ENCODE results near the gene FGFR2.

FGFR2 gene

DNA sequence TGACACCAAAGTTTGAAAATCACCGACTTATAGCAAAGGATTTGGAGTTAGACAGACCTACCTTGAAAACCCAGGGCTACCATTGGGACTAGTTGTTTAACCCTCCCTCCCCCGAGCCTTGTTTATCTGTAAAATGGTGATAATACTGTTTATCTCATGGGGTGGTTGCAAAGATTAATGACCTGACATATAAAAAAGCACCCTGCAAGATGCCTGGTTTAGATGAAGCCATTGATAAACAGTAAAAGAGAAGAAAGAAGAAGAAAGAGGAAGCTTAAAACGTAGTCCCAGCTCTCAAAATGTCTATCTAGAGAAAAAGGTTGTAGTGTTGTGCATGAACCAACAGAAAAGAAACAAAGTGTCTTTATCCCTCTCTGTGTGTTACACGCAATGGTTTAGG lies 145.7 kb downstream of the FGFR2 start:
- no peak for DNase-seq (ENCODE audit: low read depth)

DNA sequence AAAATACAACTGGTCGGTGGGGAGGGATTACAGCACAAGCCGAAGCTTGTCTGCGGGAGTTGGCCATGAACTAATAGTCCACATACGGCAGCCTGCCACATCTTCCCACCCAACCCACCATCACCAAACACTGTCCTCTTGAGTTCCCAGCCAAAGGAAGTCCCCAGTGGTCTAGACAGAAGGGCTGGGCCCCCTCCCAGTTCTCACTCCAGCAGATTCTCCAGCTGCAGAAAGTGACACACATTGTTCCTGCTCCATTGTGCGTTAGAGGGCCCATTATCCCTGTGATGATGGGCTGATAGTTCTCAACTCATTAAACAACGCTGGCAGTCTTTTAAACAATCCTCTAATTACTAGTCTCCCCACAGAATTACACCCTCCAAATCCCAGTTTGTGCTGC lies 148.0 kb downstream of the FGFR2 start:
- no peak for DNase-seq (ENCODE audit: low read depth)

DNA sequence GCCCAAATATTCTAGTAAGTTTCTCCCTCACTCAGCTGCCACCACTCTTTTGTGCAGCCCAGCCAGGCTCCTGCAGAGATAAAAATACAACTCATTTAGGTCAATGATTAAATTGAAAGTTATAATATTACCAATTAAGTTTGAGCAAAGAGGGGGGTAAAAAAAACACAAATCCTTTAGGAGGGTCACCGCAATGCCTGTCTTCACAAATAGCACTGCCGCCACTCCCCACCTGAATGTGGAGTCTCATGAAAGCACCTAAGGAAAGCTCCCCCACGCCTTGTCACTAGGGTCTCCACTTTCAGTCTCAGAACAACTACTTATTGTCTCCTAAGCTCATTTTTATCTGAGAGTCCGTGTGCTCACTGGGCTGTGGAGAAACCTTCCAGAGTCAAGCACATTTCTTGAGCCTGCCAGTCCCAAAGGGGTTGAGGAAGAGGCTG lies 148.7 kb downstream of the FGFR2 start:
- no peak for DNase-seq (ENCODE audit: low read depth)

DNA sequence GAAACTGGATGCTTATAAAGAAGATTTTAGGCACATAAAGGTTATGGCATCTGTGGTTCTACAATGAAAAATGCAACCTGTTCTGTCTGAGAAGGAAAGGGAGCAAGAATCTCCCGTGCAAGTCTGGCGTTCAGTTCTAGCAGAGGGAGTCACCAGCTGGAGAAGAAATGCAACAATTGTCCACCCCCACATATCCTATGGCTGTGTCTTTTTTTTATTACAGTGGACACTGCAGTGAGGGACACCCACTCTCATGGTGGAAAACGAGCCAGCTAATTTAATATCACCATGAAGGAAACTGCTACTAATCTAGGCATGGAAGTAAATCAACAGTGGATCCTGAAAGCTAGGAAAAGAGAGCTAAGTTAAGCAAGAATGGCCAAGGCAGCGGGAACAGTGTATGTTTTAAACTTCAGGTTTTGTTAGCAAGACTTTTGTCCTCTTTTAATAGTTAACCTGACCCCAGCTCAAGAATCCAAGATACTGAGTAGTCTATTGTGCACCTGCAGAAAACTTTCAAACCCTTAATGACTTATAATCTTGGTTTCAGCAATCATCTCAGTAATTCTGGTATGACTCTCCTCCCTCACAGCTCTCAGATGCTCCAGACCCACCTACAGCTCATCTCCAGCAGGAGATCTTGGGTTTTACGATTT lies 149.3 kb downstream of the FGFR2 start:
- no peak for DNase-seq (ENCODE audit: low read depth)

DNA sequence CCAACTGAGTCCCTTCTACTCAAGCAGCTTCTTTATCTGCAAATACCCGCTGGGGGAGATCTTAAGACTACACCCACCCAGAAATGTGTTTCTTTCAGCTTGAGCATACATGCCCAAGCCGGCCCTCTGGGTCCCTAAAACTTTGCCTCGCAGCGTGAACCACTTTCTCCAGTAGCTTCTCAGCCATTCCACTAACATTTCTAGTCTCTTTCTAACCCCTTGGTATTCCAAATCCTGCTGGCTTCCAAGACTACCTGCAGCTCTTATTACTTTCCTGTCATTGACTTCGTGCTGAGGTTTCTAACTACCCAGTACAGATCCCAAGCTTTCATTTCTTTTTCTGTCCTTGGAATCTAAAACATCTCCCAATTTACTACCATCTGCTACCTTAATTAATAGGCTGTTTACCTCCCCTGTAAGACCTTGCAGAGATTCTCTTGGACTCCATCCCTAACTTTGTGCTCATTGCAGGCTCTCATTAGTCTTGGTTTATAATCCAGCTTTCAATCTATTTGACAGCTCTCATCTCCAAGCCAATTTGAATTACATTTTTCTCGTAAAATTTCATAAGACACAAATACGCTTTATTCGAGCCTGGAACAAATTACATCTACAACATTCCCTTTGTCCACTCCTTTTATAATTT lies 153.6 kb downstream of the FGFR2 start:
- no peak for DNase-seq (ENCODE audit: low read depth)

DNA sequence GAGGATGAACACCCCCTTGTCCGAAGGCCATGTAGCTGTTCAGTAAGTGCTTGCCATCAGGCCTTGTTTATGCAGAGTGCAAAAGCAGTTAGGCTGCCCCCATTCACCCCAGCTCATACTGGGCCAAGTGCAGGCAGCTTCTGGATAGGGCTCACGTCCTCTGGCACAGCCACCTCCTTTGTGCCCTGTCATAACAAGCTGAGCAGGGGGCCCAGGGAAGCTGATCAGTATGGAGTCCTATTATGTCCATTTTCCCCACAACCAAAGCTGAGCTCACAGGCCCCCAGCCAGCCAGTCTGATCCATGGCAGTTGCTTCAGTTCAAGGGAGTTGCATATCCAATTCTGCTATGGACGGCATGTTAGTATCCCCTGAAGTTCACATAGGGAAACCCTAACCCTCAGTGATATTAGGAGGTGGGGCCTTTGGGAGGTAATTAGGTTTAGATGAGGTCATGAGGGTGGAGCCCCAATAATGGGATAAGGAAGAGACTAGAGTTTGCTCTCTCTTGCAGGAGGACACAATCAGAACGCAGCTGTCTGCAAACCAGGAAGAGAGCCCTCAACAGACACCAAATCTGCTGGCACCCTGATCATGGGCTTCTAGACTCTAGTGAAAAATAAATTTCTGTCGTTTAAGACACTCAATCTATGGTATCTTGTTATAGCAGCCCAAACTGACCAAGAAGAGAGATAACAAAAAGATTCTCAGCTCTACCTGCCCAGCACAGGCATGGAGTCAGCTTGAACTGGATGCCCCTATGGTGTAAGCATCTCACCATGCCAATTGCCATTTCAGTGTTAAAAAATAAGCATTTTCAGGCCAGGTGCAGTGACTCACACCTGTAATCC lies 155.9 kb downstream of the FGFR2 start:
- DNase-seq (ENCODE audit: low read depth) = no peak

DNA sequence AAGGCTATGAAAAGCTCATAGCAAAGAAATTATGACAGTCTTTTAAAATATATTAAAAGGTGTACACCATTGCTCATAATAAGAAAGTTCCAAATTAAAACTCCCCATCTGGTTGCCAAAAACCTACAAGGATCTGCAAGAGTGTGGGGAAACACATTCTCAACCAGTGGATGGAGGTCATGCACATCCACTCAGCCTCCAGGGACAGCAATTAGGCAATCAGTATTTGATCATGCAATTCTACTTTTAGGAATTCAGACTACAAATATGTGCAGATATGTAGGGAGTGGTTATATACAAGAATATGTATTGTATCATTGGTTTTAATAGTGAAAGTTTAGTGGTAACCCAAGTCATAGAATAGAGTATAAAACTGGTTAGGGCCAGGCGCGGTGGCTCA lies 157.8 kb downstream of the FGFR2 start:
- no peak for DNase-seq (ENCODE audit: low read depth)

DNA sequence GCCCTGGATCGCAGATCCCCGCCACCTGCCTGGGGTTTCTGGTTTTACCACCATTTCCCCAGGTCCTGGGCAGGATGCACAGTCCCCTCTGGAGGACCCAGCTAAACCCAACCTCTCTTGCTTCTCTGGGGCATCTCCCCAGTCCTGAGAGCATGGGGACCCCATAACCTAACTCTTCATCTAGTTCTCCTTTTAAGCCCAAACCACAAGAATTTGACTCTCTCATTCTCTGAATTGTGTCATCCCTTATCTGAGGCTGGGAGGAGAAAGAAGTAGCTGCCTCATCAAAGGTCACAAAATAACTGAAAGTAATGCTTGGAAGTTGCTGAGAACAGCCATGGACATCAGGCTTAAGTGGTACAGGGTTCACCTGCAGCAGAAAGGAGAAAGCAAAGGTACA lies 159.9 kb downstream of the FGFR2 start:
- DNase-seq (ENCODE audit: low read depth) = no peak

DNA sequence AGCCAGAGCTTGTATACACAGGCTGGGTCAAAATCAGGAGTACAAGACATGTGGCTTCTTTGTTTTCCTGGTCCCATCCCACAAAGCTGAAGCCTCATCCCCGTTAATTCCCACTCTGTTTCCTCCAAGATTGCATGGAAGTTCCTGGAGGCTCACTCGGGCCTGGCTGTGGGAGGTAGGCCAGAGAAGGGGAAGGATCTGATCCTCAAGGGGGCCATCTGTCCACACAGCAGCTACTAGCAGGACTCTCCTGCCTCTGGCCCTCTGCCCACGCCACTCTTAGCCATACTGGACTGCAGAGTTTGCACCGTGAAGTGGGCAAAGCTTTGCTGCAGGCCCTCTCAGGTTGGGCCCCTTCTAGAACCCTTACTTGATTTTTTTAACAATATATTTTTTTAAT lies 160.6 kb downstream of the FGFR2 start:
- no peak for DNase-seq (ENCODE audit: low read depth)

DNA sequence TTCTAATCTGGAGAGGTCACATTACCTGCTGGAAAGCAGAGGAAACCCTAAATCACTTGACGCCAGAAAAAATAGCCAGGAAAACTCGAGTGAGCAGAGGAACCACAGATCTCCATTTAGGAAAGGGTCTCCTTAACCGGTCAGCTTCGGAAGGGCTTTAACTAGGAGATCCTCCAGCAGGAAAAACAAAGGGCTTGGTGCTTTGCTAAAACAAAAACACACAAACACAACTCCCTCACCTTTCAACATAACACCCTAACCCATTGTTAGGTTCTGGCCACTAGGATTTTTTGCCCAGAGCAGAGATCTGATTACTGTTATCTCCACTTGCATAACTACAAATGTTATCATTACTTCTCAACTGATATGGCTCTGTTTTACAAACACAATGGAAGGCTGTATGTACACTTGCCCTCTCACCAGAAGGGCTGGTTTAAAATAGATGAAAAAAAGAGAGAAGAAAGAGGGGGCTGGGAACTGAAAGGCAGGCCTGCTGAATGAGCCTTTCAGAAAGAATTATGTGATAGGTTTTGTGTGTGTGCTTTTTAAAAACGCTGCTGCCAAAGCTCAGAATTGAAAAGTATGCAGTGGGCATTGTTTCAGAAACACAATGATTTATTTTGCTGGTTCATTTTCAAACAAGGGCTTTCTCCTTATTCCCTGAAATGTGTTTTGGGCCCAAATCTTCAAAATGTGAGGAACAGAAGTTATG lies 161.5 kb downstream of the FGFR2 start:
- no peak for DNase-seq (ENCODE audit: low read depth)

DNA sequence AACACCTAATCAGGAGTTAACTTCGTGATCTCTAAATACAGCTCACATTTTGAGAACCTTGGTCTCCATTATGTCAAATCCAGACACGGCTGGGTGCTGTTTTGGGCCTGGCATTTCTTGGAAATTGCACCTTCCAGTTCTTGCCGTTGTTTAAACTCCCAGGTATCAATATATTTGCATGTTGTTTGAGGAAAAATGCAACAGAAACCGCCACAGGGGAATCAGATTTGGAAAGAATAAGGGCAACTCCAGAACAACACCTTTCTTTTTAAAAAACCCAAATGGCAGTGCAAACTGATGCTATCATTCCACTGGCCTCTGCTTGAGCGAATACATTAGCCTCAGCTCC lies 162.0 kb downstream of the FGFR2 start:
- DNase-seq (ENCODE audit: low read depth) = no peak

DNA sequence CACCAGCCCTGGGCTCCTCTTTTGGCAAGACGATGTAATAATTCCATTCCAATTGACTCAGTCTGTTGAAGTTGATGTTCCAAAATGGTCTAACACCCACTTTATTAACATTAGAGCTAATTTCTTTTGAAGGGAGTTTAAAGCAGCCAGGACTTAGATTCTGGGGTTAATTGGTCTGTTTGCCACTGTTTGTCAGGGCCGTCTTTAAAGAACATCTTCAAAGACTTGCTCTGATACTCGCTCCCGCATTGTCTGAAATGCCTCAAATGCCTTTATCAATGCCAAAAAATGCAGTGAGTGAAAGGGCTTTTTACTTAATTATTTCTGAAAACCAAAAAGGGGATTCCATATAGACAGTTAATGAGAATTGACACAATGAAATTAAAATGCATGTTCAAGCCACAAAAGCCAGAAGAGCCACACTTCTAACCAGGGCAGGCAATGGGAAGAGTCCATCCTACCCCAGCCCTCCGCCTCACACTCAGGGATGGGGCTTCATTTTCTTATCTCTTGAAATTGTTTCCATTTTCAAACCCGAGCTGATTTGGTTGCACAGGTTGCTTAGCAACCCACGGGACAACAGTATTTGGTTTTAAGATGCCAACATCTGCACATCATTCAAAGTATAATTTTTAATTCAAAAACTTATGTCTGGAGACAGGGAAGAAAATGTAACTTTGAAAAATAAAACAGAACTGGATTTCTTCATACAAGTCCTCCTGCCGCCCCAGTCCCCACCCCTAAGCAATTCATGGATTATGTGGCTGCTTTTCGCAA lies 163.0 kb downstream of the FGFR2 start:
- DNase-seq (ENCODE audit: low read depth) = no peak

DNA sequence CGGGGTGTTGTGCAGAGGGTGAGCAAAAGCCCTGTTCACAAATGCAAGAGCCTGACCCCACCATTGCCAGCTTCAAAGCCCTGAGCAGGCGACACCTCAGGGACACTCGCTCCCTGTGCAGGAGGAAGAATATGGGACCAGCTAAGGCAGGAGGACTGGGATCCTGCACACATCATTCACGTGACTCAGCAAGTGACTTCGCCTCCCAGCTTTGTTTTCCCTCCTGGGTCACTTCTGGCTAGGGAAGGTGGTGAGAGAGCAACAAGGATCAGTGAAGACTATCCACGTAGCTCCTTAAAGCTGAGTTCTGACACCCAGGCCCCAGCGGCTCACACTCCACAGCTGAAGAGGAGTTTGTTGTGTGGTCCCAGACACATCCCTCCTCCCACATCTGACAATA lies 164.3 kb downstream of the FGFR2 start:
- DNase-seq (ENCODE audit: low read depth) = no peak

DNA sequence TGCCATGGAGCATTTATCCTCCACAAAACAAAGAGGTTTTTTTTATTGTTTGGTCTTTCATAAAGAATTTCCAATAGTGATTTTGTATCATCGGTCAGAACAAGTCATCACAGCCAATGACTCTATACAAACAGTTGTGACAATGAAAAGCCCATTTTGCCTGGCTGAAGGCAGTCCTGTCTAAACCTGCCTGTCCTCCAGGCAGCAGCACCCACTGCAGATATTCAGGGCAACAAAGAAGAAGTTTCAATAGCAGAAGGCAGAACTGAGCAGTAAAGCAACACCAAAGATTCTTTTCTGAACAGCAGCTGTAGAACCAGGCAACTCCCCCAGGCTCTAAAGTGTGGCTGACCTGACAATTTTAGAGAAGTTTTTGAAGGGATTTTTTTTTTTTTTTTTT lies 169.4 kb downstream of the FGFR2 start:
- no peak for DNase-seq (ENCODE audit: low read depth)

Measured in stimulated activated CD4-positive, alpha-beta T cell treated with anti-CD3 and anti-CD28 coated beads, Interleukin-2, amount 100 ng/mL, for 4 hours (primary cell).